ENCODE measurements around the gene CHST11. TPM values are rescaled to one million over a fixed set of nuclear protein-coding genes. Genes with fewer than 3 reads are reported as not detected.

CHST11 gene
- total RNA-seq, 4 donors from 2014 or later: 5.7 to 15.7 (median 7.1) TPM

DNA sequence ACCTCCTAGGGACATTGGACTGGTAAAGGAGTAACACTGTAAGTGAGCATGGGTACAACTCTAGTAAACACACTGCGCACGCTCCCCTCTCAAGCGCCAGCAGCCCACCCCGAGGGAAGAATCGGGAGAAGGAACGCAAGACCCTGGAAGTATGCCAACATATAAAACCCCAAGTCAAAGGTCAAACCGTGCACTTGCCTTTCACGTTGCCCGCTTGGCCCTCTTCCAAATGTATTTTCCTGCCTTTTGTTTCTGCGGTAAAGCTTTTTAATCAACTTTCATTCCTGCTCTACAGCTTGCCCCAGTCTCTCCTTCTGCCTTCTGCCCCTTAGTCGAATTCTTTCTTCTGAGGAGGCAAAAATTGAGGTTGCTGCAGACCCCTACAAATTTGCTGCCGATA is 17.6 kb upstream of the CHST11 start:
- WGBS: 85% methylated on average over 12 of the region's 12 CpGs
- DNase-seq (ENCODE audit: extremely low spot score): no peak
- H3K4me3 ChIP-seq: no peak overlapping the region
- H3K9me3 ChIP-seq: no peaks in the 10 kb centered on the region
- H3K4me1 ChIP-seq: no peaks in the 10 kb centered on the region
- no peaks in the 10 kb centered on the region for H3K27me3 ChIP-seq
- H3K36me3 ChIP-seq: no peaks in the 10 kb centered on the region
- H3K27ac ChIP-seq (replicated peaks in 1 of 4): no peak overlapping the region
- no peak for TF ChIP-seq EP300 (IDR thresholded peaks at IDR 0.05)
- TF ChIP-seq, protein P1, sequence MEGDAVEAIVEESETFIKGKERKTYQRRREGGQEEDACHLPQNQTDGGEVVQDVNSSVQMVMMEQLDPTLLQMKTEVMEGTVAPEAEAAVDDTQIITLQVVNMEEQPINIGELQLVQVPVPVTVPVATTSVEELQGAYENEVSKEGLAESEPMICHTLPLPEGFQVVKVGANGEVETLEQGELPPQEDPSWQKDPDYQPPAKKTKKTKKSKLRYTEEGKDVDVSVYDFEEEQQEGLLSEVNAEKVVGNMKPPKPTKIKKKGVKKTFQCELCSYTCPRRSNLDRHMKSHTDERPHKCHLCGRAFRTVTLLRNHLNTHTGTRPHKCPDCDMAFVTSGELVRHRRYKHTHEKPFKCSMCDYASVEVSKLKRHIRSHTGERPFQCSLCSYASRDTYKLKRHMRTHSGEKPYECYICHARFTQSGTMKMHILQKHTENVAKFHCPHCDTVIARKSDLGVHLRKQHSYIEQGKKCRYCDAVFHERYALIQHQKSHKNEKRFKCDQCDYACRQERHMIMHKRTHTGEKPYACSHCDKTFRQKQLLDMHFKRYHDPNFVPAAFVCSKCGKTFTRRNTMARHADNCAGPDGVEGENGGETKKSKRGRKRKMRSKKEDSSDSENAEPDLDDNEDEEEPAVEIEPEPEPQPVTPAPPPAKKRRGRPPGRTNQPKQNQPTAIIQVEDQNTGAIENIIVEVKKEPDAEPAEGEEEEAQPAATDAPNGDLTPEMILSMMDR (IDR thresholded peaks at IDR 0.05): no peak
- no peak for TF ChIP-seq POLR2AphosphoS5 (IDR thresholded peaks at IDR 0.05)
- TF ChIP-seq POLR2A (IDR thresholded peaks at IDR 0.05; ENCODE audit: low read depth): no peak
- intact Hi-C loops (cut with DNase I): no loop called here

DNA sequence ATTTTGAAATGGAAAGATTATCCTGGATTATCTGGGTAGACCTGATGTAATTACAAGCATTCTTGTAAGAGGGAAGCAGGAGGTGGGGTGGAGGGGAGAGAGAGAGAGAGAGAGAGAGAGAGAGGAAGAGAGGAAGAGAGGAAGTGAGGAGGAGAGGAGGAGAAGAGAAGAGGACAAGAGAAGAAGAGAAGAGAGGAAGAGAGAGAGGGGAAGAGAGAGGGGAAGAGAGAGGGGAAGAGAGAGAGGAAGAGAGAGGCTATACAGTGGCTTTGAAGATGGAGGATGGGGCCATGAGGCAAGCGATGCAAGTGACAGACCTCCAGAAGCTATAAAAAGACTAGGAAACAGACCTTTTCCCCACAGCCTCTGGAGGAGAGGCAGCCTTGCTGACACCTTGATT is 13.7 kb upstream of the CHST11 start:
- no peaks in the 10 kb centered on the region for H3K27me3 ChIP-seq
- intact Hi-C loops (cut with DNase I): no loop called here
- 82% methylated on average over 1 of the region's 1 CpG for WGBS
- no peaks in the 10 kb centered on the region for H3K9me3 ChIP-seq
- H3K4me3 ChIP-seq: no peak overlapping the region
- no peaks in the 10 kb centered on the region for H3K4me1 ChIP-seq
- no peak for TF ChIP-seq POLR2A (IDR thresholded peaks at IDR 0.05; ENCODE audit: low read depth)
- no peak for TF ChIP-seq EP300 (IDR thresholded peaks at IDR 0.05)
- no peak for TF ChIP-seq POLR2AphosphoS5 (IDR thresholded peaks at IDR 0.05)
- TF ChIP-seq, protein P1 (IDR thresholded peaks at IDR 0.05): no peak
- H3K36me3 ChIP-seq: no peaks in the 10 kb centered on the region
- no peak overlapping the region for H3K27ac ChIP-seq (replicated peaks in 1 of 4)
- no peak for DNase-seq (ENCODE audit: extremely low spot score)

GRCh38 chr12:104446646-104447421 is 9.9 kb upstream of the CHST11 start:
- Histone ChIP-seq H3K36me3 (no peaks in the 10 kb centered on the region), H3K27ac (replicated peaks in 1 of 4) (no peak overlapping the region), H3K4me1 (no peaks in the 10 kb centered on the region), H3K4me3 (no peak overlapping the region), H3K27me3 (no peaks in the 10 kb centered on the region), H3K9me3 (no peaks in the 10 kb centered on the region)
- WGBS: 94% methylated on average over 5 of the region's 5 CpGs
- TF ChIP-seq POLR2A (IDR thresholded peaks at IDR 0.05; ENCODE audit: low read depth) (no peak), EP300 (IDR thresholded peaks at IDR 0.05) (no peak), POLR2AphosphoS5 (IDR thresholded peaks at IDR 0.05) (no peak)
- TF ChIP-seq, protein P1 (IDR thresholded peaks at IDR 0.05): no peak
- DNase-seq (ENCODE audit: extremely low spot score): no peak
- intact Hi-C loops (cut with DNase I): no loop called here

GRCh38 chr12:104448031-104448430 is 8.7 kb upstream of the CHST11 start:
- no peak for TF ChIP-seq POLR2AphosphoS5 (IDR thresholded peaks at IDR 0.05)
- TF ChIP-seq, protein P1 (IDR thresholded peaks at IDR 0.05): no peak
- TF ChIP-seq POLR2A (IDR thresholded peaks at IDR 0.05; ENCODE audit: low read depth): no peak
- no peak for TF ChIP-seq EP300 (IDR thresholded peaks at IDR 0.05)
- Histone ChIP-seq H3K27ac (replicated peaks in 1 of 4) (no peak overlapping the region), H3K4me1 (no peaks in the 10 kb centered on the region), H3K27me3 (no peaks in the 10 kb centered on the region), H3K36me3 (no peaks in the 10 kb centered on the region), H3K4me3 (no peak overlapping the region), H3K9me3 (no peaks in the 10 kb centered on the region)
- DNase-seq (ENCODE audit: extremely low spot score): no peak
- 91% methylated on average over 5 of the region's 5 CpGs for WGBS
- intact Hi-C loops (cut with DNase I): no loop called here

- no peak for TF ChIP-seq EP300 (IDR thresholded peaks at IDR 0.05)
- TF ChIP-seq, protein P1 (IDR thresholded peaks at IDR 0.05): no peak
- TF ChIP-seq POLR2AphosphoS5 (IDR thresholded peaks at IDR 0.05): no peak
- no peak for TF ChIP-seq POLR2A (IDR thresholded peaks at IDR 0.05; ENCODE audit: low read depth)
- Histone ChIP-seq H3K4me3 (no peak overlapping the region), H3K4me1 (no peaks in the 10 kb centered on the region), H3K27me3 (no peaks in the 10 kb centered on the region), H3K9me3 (no peaks in the 10 kb centered on the region), H3K27ac (replicated peaks in 1 of 4) (no peak overlapping the region), H3K36me3 (no peaks in the 10 kb centered on the region)
- no peak for DNase-seq (ENCODE audit: extremely low spot score)
- intact Hi-C loops (cut with DNase I): no loop called here
- WGBS: 96% methylated on average over 1 of the region's 1 CpG
Observed at GRCh38 chr12:104448451-104448850, 8.3 kb upstream of the CHST11 start.

Measured in esophagus muscularis mucosa (tissue), 4 donors.